HCT116 (cell line): ENCODE results near the gene MYO3B.

ENCODE experiments used
- POLR2A ChIP-seq: IDR thresholded peaks from 2 replicates; pipeline ENCODE4 v1.7.0; 2011; ENCODE audit warnings: borderline replicate concordance; ENCODE audit not compliant: insufficient read depth, insufficient read length; ENCODE audit errors: extremely low read depth
- POLR2AphosphoS5 ChIP-seq: IDR thresholded peaks from 2 replicates; pipeline ENCODE4 v1.6.1; 2011; ENCODE audit warnings: mild to moderate bottlenecking, low read depth, low read length, moderate library complexity
- RAD21 ChIP-seq: IDR thresholded peaks from 2 replicates; pipeline ENCODE4 v1.6.1; 2012; ENCODE audit warnings: low read depth, mild to moderate bottlenecking
- SIN3A ChIP-seq: IDR thresholded peaks from 2 replicates; pipeline ENCODE4 v1.6.1; 2012; ENCODE audit warnings: low read depth
- TCF7L2 ChIP-seq: IDR thresholded peaks from 2 replicates; pipeline ENCODE4 v1.7.0; 2011; ENCODE audit warnings: borderline replicate concordance, inconsistent platforms; ENCODE audit not compliant: insufficient read depth, insufficient read length; ENCODE audit errors: extremely low read depth
- YY1 ChIP-seq: IDR thresholded peaks from 2 replicates; pipeline ENCODE4 v1.6.1; 2011; ENCODE audit warnings: low read length, low read depth, moderate library complexity, mild to moderate bottlenecking; ENCODE audit not compliant: insufficient replicate concordance; ENCODE audit errors: extremely low read depth
- TF ChIP-seq, protein P1 (sequence below), 3 experiments: fragments of 200-600 bp in 1 of 3; sonication (generic) in 1 of 3; IDR thresholded peaks in 2 of 3; conservative IDR thresholded peaks in 1 of 3; 2 replicates each; pipeline ENCODE4 v1.5.1; 2012 to 2017; ENCODE audit warnings: low read depth in 2 of 3, low read length in 2 of 3, antibody characterized with exemption in 1 of 3, borderline replicate concordance in 1 of 3, control low read depth in 1 of 3, mild to moderate bottlenecking in 1 of 3, mixed read lengths in 1 of 3, mixed run types in 1 of 3, moderate library complexity in 1 of 3; ENCODE audit not compliant: insufficient read depth in 1 of 3
- TF ChIP-seq, protein P2 (sequence below): IDR thresholded peaks from 2 replicates; pipeline ENCODE4 v1.6.1; 2012

DNA sequence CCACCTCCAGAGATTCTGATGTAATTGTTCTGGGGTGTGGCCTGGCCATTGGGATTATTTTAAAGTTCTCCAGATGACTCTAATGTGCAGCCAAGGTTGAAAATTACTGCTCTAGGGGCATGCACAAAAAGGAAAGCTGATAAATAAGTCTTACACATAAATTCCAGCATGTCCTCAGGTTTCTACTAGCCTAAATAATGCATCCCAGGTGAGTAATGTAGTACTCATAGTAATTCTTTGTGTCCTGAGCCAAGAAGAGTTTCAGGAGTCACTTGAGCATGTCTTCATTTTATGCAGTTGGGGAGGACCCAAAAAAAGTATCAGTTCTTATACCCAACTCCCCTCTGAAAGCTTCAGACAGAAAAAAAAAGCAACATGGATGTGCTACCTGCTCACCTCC lies 407.1 kb downstream of the MYO3B start:
- TF ChIP-seq, protein P1, sequence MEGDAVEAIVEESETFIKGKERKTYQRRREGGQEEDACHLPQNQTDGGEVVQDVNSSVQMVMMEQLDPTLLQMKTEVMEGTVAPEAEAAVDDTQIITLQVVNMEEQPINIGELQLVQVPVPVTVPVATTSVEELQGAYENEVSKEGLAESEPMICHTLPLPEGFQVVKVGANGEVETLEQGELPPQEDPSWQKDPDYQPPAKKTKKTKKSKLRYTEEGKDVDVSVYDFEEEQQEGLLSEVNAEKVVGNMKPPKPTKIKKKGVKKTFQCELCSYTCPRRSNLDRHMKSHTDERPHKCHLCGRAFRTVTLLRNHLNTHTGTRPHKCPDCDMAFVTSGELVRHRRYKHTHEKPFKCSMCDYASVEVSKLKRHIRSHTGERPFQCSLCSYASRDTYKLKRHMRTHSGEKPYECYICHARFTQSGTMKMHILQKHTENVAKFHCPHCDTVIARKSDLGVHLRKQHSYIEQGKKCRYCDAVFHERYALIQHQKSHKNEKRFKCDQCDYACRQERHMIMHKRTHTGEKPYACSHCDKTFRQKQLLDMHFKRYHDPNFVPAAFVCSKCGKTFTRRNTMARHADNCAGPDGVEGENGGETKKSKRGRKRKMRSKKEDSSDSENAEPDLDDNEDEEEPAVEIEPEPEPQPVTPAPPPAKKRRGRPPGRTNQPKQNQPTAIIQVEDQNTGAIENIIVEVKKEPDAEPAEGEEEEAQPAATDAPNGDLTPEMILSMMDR (IDR thresholded peaks at IDR 0.05 in 2 of 3, conservative IDR thresholded peaks at IDR 0.05 in 1 of 3; ENCODE audit: borderline replicate concordance in 1 of 3, insufficient read depth in 1 of 3, low read depth in 2 of 3, low read length in 2 of 3): no peak
- TF ChIP-seq YY1 (no peak), RAD21 (no peak), POLR2AphosphoS5 (no peak), POLR2A (no peak), SIN3A (no peak), TCF7L2 (no peak)
- TF ChIP-seq, protein P2, sequence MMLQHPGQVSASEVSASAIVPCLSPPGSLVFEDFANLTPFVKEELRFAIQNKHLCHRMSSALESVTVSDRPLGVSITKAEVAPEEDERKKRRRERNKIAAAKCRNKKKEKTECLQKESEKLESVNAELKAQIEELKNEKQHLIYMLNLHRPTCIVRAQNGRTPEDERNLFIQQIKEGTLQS: no peak
